22Rv1 (cell line): ENCODE results near the gene DNM1.

ENCODE experiments used
- CTCF ChIP-seq: fragments of 450-650 bp; IDR thresholded peaks from 2 replicates; pipeline ENCODE4 v1.5.1; 2017; ENCODE audit warnings: mild to moderate bottlenecking
- ZFX ChIP-seq: fragments of 450-650 bp; IDR thresholded peaks from 2 replicates; pipeline ENCODE4 v1.6.1; 2017; ENCODE audit warnings: antibody characterized with exemption, borderline replicate concordance

GRCh38 chr9:128293091-128293490 lies 89.9 kb downstream of the DNM1 start:
- no peak for TF ChIP-seq CTCF
- no peak for TF ChIP-seq ZFX
